ENCODE data around the gene PLEK2. TPM values are rescaled to one million over a fixed set of nuclear protein-coding genes. Genes with fewer than 3 reads are reported as not detected.

PLEK2 gene
- total and polyA plus RNA-seq, 10 donors, result 0.18 to 2.1 (median 0.76) TPM; not detected in 3

- no peak for DNase-seq
- intact Hi-C loops (cut with DNase I; ENCODE audit: low total_unique reads), result no loop called here
- no peaks in the 10 kb centered on the region for H3K9me3 ChIP-seq
- no peak overlapping the region for H3K4me3 ChIP-seq
- WGBS, 5 donors, result 70 to 86% (median 81%) methylated on average over 11 to 16 of the region's 16 CpGs
- H3K4me1 ChIP-seq, result no peaks in the 10 kb centered on the region
- no peaks in the 10 kb centered on the region for H3K27me3 ChIP-seq (replicated peaks in 1 of 7)
- TF ChIP-seq POLR2AphosphoS5 (IDR thresholded peaks at IDR 0.05) (no peak), CTCF (IDR thresholded peaks at IDR 0.05 in 8 of 11, conservative IDR thresholded peaks at IDR 0.05 in 3 of 11) (no peak), POLR2A (IDR thresholded peaks at IDR 0.05) (no peak)
- no peaks in the 10 kb centered on the region for H3K36me3 ChIP-seq
- H3K27ac ChIP-seq, result no peak overlapping the region
Observed at GRCh38 chr14:67395086-67395875, 16.7 kb downstream of the PLEK2 start.

GRCh38 chr14:67393689-67394088 lies 18.3 kb downstream of the PLEK2 start:
- Histone ChIP-seq H3K9me3 (no peaks in the 10 kb centered on the region), H3K27me3 (replicated peaks in 1 of 7) (no peaks in the 10 kb centered on the region), H3K36me3 (no peaks in the 10 kb centered on the region), H3K4me3 (no peak overlapping the region), H3K27ac (no peak overlapping the region), H3K4me1 (peaks cover 0 to 7% (median 0%) of the 10 kb centered on the region in 6 donors)
- TF ChIP-seq POLR2AphosphoS5 (IDR thresholded peaks at IDR 0.05) (no peak), POLR2A (IDR thresholded peaks at IDR 0.05) (no peak), CTCF (IDR thresholded peaks at IDR 0.05 in 8 of 11, conservative IDR thresholded peaks at IDR 0.05 in 3 of 11) (no peak)
- no peak for DNase-seq
- intact Hi-C loops (cut with DNase I; ENCODE audit: low total_unique reads), result no loop called here
- WGBS, 5 donors, result 75 to 84% (median 77%) methylated on average over 6 of the region's 6 CpGs

- peaks cover 0 to 6% (median 0%) of the 10 kb centered on the region in 6 donors for H3K36me3 ChIP-seq
- peaks cover 0 to 7% (median 0%) of the 10 kb centered on the region in 6 donors for H3K4me1 ChIP-seq
- no peaks in the 10 kb centered on the region for H3K27me3 ChIP-seq (replicated peaks in 1 of 7)
- H3K4me3 ChIP-seq, result no peak overlapping the region
- DNase-seq, result no peak
- intact Hi-C loops (cut with DNase I; ENCODE audit: low total_unique reads), result no loop called here
- no peak for TF ChIP-seq CTCF (IDR thresholded peaks at IDR 0.05 in 8 of 11, conservative IDR thresholded peaks at IDR 0.05 in 3 of 11)
- no peak for TF ChIP-seq POLR2AphosphoS5 (IDR thresholded peaks at IDR 0.05)
- TF ChIP-seq POLR2A (IDR thresholded peaks at IDR 0.05), result no peak
- no peak overlapping the region for H3K27ac ChIP-seq
- WGBS, 5 donors, result 68 to 100% (median 73%) methylated on average over 2 to 9 of the region's 9 CpGs
- H3K9me3 ChIP-seq, result no peaks in the 10 kb centered on the region
Observed at GRCh38 chr14:67392800-67393199, 19.2 kb downstream of the PLEK2 start.

GRCh38 chr14:67392123-67392522 lies 19.8 kb downstream of the PLEK2 start:
- 69 to 91% (median 79%) methylated on average over 3 of the region's 3 CpGs for WGBS, 5 donors
- intact Hi-C loops (cut with DNase I; ENCODE audit: low total_unique reads), result no loop called here
- H3K36me3 ChIP-seq, result peaks cover 0 to 13% (median 0%) of the 10 kb centered on the region in 6 donors
- no peak overlapping the region for H3K27ac ChIP-seq
- no peaks in the 10 kb centered on the region for H3K9me3 ChIP-seq
- H3K27me3 ChIP-seq (replicated peaks in 1 of 7), result no peaks in the 10 kb centered on the region
- TF ChIP-seq CTCF (IDR thresholded peaks at IDR 0.05 in 8 of 11, conservative IDR thresholded peaks at IDR 0.05 in 3 of 11), result no peak
- no peak for TF ChIP-seq POLR2A (IDR thresholded peaks at IDR 0.05)
- TF ChIP-seq POLR2AphosphoS5 (IDR thresholded peaks at IDR 0.05), result no peak
- peaks cover 0 to 7% (median 0%) of the 10 kb centered on the region in 6 donors for H3K4me1 ChIP-seq
- no peak overlapping the region for H3K4me3 ChIP-seq
- no peak for DNase-seq

All from spleen (tissue), 11 donors.